ENCODE data around the gene KCNT2. TPM values are rescaled to one million over a fixed set of nuclear protein-coding genes. Genes with fewer than 3 reads are reported as not detected.
A peak's percentile ranks its signal among the peaks of the same experiment; 100 is the strongest.

Gene KCNT2
- polyA plus RNA-seq, 2 of the 4 experiments (the other 2 are of a cell fraction): 0.14 to 1.7 TPM

DNA sequence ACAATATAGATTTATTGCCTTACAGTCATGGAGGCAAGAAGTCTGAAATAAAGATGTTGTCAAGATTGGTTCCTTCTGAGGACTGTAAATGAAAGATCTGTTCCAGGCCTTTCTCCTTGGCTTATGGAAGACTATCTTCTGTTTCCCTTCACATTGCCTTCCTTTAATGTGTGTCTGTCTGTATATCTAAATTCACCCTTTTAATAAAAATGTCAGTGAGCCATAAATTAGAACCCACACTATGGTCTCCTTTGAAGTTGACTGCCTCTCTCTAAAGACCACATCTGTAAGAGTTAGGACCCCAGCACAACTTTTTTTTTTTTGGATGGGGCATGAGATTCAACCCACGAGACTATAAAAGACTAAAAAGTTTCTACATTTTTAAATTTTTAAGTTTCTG, 305.8 kb downstream of the KCNT2 start:
- TF ChIP-seq TP53 (CRISPR knock-in tag; IDR thresholded peaks at IDR 0.05) (no peak), BHLHE40 (IDR thresholded peaks at IDR 0.05; ENCODE audit: low read depth, low read length) (no peak), POLR2AphosphoS2 (conservative IDR thresholded peaks at IDR 0.05; ENCODE audit: low read length) (no peak)
- WGBS (ENCODE audit: missing lambda C conversion rate): 55% methylated on average over 1 of the region's 1 CpG
- FAIRE-seq: no peak
- H3K4me1 ChIP-seq: no peaks in the 10 kb centered on the region
- H3K9me3 ChIP-seq: no peaks in the 10 kb centered on the region
- no peak overlapping the region for H3K4me2 ChIP-seq
- no peak for DNase-seq (ENCODE audit: low read depth in 1 of 2, low spot score in 1 of 2)
- CTCF ChIA-PET: no interaction called here
- POLR2A ChIA-PET: no interaction called here
- H3K4me3 ChIP-seq: no peak overlapping the region
- ATAC-seq: no peak
- H3K27ac ChIP-seq: no peak overlapping the region

DNA sequence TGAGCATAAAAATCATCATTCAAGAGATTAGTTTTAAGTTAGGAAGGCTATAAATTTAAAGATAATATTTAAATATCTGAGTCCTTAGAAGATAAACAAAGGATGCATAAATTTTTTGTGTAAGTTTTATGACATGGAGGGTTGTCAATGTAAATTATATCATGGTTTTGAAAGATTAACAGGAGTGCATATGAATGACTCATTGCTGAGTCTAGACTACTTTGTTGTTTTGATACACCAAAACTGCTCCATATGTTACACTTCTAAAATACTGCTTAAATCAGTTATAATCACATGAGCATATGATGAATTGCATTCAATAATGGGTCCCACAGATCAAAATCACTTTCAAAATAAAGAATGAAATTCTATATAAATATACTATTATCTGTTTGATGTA, 312.5 kb downstream of the KCNT2 start:
- Histone ChIP-seq H3K4me3 (no peak overlapping the region), H3K4me2 (no peak overlapping the region), H3K4me1 (no peaks in the 10 kb centered on the region), H3K27ac (no peak overlapping the region), H3K9me3 (no peaks in the 10 kb centered on the region)
- no peak for ATAC-seq
- POLR2A ChIA-PET: no interaction called here
- no peak for TF ChIP-seq RAD21 (conservative IDR thresholded peaks at IDR 0.05 in 1 of 2, IDR thresholded peaks at IDR 0.05 in 1 of 2)
- TF ChIP-seq EHF (CRISPR knock-in tag; IDR thresholded peaks at IDR 0.05): no peak
- no peak for DNase-seq (ENCODE audit: low read depth in 1 of 2, low spot score in 1 of 2)
- CTCF ChIA-PET: no interaction called here
- no peak for FAIRE-seq

DNA sequence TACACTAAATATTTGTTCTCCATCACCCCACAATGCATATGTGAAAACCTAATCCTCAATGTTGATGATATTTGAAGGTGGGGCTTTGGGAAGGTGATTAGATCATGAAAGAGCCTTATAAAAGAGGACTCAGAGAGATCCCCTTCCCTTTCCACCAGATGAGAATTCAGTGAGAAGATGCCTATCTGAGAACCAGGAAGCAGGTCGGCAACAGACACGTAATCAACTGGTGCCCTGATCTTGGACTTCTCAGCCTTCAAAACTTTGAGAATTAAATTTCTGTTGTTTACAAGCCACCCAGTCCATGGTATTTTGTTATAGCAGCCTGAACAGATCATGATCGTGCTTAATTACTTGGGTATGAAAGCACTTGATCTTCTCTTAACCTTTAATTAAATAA, 329.4 kb downstream of the KCNT2 start:
- no peaks in the 10 kb centered on the region for H3K9me3 ChIP-seq
- ChIA-PET POLR2A (no interaction called here), CTCF (no interaction called here)
- H3K4me3 ChIP-seq: no peak overlapping the region
- H3K4me2 ChIP-seq: no peak overlapping the region
- H3K4me1 ChIP-seq: peaks cover 13% of the 10 kb centered on the region; the same call in 2 of the 3 replicates
- no peak for ATAC-seq
- WGBS (ENCODE audit: missing lambda C conversion rate): 81% methylated on average over 3 of the region's 3 CpGs
- TF ChIP-seq MYC (IDR thresholded peaks at IDR 0.05; ENCODE audit: borderline replicate concordance, low read length) (no peak), RAD21 (conservative IDR thresholded peaks at IDR 0.05 in 1 of 2, IDR thresholded peaks at IDR 0.05 in 1 of 2) (no peak), POLR2A (IDR thresholded peaks at IDR 0.05; ENCODE audit: low read length) (no peak), BHLHE40 (IDR thresholded peaks at IDR 0.05; ENCODE audit: low read depth, low read length) (no peak), FOSB (CRISPR knock-in tag; IDR thresholded peaks at IDR 0.05) (no peak), NR3C1 (IDR thresholded peaks at IDR 0.05) (no peak), HOXB5 (CRISPR knock-in tag; IDR thresholded peaks at IDR 0.05) (no peak), HOXA7 (CRISPR knock-in tag; IDR thresholded peaks at IDR 0.05) (no peak), RARB (CRISPR knock-in tag; IDR thresholded peaks at IDR 0.05) (no peak), KDM1A (IDR thresholded peaks at IDR 0.05; ENCODE audit: low read depth) (no peak), JUNB (IDR thresholded peaks at IDR 0.05) (no peak)
- TF ChIP-seq, protein P1, sequence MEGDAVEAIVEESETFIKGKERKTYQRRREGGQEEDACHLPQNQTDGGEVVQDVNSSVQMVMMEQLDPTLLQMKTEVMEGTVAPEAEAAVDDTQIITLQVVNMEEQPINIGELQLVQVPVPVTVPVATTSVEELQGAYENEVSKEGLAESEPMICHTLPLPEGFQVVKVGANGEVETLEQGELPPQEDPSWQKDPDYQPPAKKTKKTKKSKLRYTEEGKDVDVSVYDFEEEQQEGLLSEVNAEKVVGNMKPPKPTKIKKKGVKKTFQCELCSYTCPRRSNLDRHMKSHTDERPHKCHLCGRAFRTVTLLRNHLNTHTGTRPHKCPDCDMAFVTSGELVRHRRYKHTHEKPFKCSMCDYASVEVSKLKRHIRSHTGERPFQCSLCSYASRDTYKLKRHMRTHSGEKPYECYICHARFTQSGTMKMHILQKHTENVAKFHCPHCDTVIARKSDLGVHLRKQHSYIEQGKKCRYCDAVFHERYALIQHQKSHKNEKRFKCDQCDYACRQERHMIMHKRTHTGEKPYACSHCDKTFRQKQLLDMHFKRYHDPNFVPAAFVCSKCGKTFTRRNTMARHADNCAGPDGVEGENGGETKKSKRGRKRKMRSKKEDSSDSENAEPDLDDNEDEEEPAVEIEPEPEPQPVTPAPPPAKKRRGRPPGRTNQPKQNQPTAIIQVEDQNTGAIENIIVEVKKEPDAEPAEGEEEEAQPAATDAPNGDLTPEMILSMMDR (IDR thresholded peaks at IDR 0.05): no peak
- TF ChIP-seq, protein P2, sequence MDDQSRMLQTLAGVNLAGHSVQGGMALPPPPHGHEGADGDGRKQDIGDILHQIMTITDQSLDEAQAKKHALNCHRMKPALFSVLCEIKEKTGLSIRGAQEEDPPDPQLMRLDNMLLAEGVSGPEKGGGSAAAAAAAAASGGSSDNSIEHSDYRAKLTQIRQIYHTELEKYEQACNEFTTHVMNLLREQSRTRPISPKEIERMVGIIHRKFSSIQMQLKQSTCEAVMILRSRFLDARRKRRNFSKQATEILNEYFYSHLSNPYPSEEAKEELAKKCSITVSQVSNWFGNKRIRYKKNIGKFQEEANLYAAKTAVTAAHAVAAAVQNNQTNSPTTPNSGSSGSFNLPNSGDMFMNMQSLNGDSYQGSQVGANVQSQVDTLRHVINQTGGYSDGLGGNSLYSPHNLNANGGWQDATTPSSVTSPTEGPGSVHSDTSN (IDR thresholded peaks at IDR 0.05): no peak
- no peak for FAIRE-seq
- no peak overlapping the region for H3K27ac ChIP-seq
- DNase-seq (ENCODE audit: low read depth in 1 of 2, low spot score in 1 of 2): no peak

DNA sequence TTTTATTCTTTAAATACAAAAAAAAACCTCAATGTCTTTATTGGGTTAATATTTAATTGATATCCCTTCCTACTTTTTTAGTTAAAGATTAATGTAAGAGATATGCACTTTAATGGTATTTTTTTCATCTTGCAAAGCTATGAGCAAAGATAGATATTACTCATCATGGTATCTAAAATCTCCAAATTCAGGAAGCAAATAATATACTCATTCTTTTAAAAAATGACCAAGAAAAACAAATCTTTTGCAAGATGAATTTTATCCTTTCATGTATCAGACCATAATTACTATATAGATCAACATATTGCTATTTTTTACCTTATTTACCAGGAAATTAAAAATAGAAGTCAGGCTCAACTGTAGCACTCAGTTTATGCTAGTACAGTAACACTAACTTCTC, 330.4 kb downstream of the KCNT2 start:
- Histone ChIP-seq H3K27ac (no peak overlapping the region), H3K4me1 (peaks cover 13% of the 10 kb centered on the region; the same call in 2 of the 3 replicates), H3K4me3 (no peak overlapping the region), H3K9me3 (no peaks in the 10 kb centered on the region), H3K4me2 (peak overlapping the region; percentile 37)
- ChIA-PET CTCF (no interaction called here), POLR2A (no interaction called here)
- ATAC-seq (no peak), FAIRE-seq (no peak), DNase-seq (ENCODE audit: low read depth in 1 of 2, low spot score in 1 of 2) (no peak)
- no peak for TF ChIP-seq HDAC2 (IDR thresholded peaks at IDR 0.05)
- TF ChIP-seq NFE2L2 (conservative IDR thresholded peaks at IDR 0.05; ENCODE audit: low read length): no peak
- no peak for TF ChIP-seq CBX2 (IDR thresholded peaks at IDR 0.05; ENCODE audit: borderline replicate concordance, low read depth)
- no peak for TF ChIP-seq NR3C1 (IDR thresholded peaks at IDR 0.05)
- TF ChIP-seq, protein P3, sequence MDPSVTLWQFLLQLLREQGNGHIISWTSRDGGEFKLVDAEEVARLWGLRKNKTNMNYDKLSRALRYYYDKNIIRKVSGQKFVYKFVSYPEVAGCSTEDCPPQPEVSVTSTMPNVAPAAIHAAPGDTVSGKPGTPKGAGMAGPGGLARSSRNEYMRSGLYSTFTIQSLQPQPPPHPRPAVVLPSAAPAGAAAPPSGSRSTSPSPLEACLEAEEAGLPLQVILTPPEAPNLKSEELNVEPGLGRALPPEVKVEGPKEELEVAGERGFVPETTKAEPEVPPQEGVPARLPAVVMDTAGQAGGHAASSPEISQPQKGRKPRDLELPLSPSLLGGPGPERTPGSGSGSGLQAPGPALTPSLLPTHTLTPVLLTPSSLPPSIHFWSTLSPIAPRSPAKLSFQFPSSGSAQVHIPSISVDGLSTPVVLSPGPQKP (IDR thresholded peaks at IDR 0.05; ENCODE audit: low read depth, low read length): no peak
- TF ChIP-seq GATA3 (IDR thresholded peaks at IDR 0.05; ENCODE audit: borderline replicate concordance): no peak; the same call in 1 of the 2 replicates
- no peak for TF ChIP-seq RNF2 (IDR thresholded peaks at IDR 0.05; ENCODE audit: borderline replicate concordance, low read depth)
- TF ChIP-seq, protein P4, sequence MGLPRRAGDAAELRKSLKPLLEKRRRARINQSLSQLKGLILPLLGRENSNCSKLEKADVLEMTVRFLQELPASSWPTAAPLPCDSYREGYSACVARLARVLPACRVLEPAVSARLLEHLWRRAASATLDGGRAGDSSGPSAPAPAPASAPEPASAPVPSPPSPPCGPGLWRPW (IDR thresholded peaks at IDR 0.05): no peak
- TF ChIP-seq CBX8 (IDR thresholded peaks at IDR 0.05): no peak
- TF ChIP-seq KDM5A (IDR thresholded peaks at IDR 0.05): no peak
- no peak for TF ChIP-seq TP53 (CRISPR knock-in tag; IDR thresholded peaks at IDR 0.05)
- no peak for TF ChIP-seq CEBPB (IDR thresholded peaks at IDR 0.05)
- TF ChIP-seq RARB (CRISPR knock-in tag; IDR thresholded peaks at IDR 0.05): no peak
- TF ChIP-seq JUNB (IDR thresholded peaks at IDR 0.05): no peak
- no peak for TF ChIP-seq MYC (IDR thresholded peaks at IDR 0.05; ENCODE audit: borderline replicate concordance, low read length)
- TF ChIP-seq, protein P5, sequence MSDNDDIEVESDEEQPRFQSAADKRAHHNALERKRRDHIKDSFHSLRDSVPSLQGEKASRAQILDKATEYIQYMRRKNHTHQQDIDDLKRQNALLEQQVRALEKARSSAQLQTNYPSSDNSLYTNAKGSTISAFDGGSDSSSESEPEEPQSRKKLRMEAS (IDR thresholded peaks at IDR 0.05): no peak

Data from A549 (cell line).